Endothelial cell of umbilical vein (primary cell): ENCODE data around the gene EXT2. TPM values are rescaled to one million over a fixed set of nuclear protein-coding genes. Genes with fewer than 3 reads are reported as not detected.

Experiments used
- BruUV-seq: library from RNA; stranded (reverse); fragments of 400-500 nt; replicated peaks from 2 replicates; lab custom pipeline; 2021; lab: Mats Ljungman, UMichigan
- CTCF ChIA-PET: fragments of 300-600, 350-600 bp; sonication (Branson Sonifier 250); formaldehyde crosslinking; loops from one replicate; lab custom pipeline; 2021; ENCODE audit warnings: antibody characterized with exemption, inconsistent platforms; lab: Charles Lee
- POLR2A ChIA-PET: fragments of 300-600, 350-600 bp; sonication (Branson Sonifier 250); formaldehyde crosslinking; loops from one replicate; lab custom pipeline; 2021; ENCODE audit warnings: antibody characterized with exemption, inconsistent platforms; lab: Charles Lee
- DNase-seq: peaks from one replicate; pipeline ENCODE4 v3.0.0-alpha.2; 2011; ENCODE audit warnings: low read depth, low spot score
- FAIRE-seq: peaks from 2 replicates; lab custom pipeline; 2011; peaks lifted over from hg19 to GRCh38; lab: Jason Lieb, UNC
- H2AFZ ChIP-seq: 2 replicates; pipeline ENCODE4 v1.6.0; 2012; ENCODE audit warnings: low read depth, low read length, control low read depth, inconsistent platforms
- H3K27ac ChIP-seq: 2 replicates; pipeline ENCODE4 v1.5.1; 2011; ENCODE audit warnings: low read depth, mild to moderate bottlenecking, control low read depth, low read length, moderate library complexity; ENCODE audit not compliant: insufficient read depth
- H3K27me3 ChIP-seq, 2 experiments: 2 replicates each; pipeline versions ENCODE4 v1.6.0 to v1.6.1; 2011; ENCODE audit warnings: low read length in 2 of 2, mixed read lengths in 1 of 2; ENCODE audit not compliant: control insufficient read depth in 2 of 2, insufficient read depth in 2 of 2
- H3K36me3 ChIP-seq, 2 experiments: 2 replicates in 1 of 2; 3 replicates in 1 of 2; pipeline ENCODE4 v1.5.1; 2011; ENCODE audit warnings: low read length in 2 of 2, mild to moderate bottlenecking in 1 of 2, moderate library complexity in 1 of 2; ENCODE audit not compliant: control insufficient read depth in 2 of 2, insufficient read depth in 2 of 2; ENCODE audit errors: extremely low read depth in 1 of 2
- H3K4me1 ChIP-seq: 3 replicates; pipeline ENCODE4 v1.5.1; 2011; ENCODE audit warnings: mild to moderate bottlenecking, low read length; ENCODE audit not compliant: control insufficient read depth, insufficient read depth; ENCODE audit errors: extremely low read depth
- H3K4me2 ChIP-seq: 2 replicates; pipeline ENCODE4 v1.6.1; 2011; ENCODE audit warnings: low read length, control low read depth, mixed read lengths; ENCODE audit not compliant: insufficient read depth
- H3K4me3 ChIP-seq, 3 experiments: fragments of 200-600 bp in 1 of 3; sonication (generic), shearing (Covaris generic) in 1 of 3; replicated peaks in 1 of 3; 2 replicates each; pipeline ENCODE4 v1.5.1; 2011 to 2016; ENCODE audit warnings: control low read depth in 3 of 3, low read length in 3 of 3, mild to moderate bottlenecking in 2 of 3, inconsistent platforms in 1 of 3, low read depth in 1 of 3, moderate library complexity in 1 of 3; ENCODE audit not compliant: insufficient read depth in 1 of 3
- H3K79me2 ChIP-seq: 2 replicates; pipeline ENCODE4 v1.6.0; 2012; ENCODE audit warnings: low read length, inconsistent platforms; ENCODE audit not compliant: control insufficient read depth, insufficient read depth
- H3K9ac ChIP-seq: replicated peaks from 2 replicates; pipeline ENCODE3; 2011; ENCODE audit warnings: low read length, control low read depth; ENCODE audit not compliant: insufficient read depth; ENCODE audit errors: extremely low read depth
- H3K9me1 ChIP-seq: replicated peaks from 3 replicates; pipeline ENCODE4 v1.6.0; 2011; ENCODE audit warnings: mild to moderate bottlenecking, low read length; ENCODE audit not compliant: control insufficient read depth, insufficient read depth; ENCODE audit errors: extremely low read depth
- H3K9me3 ChIP-seq: replicated peaks from 2 replicates; pipeline ENCODE4 v1.5.1; 2012; ENCODE audit warnings: low read length, inconsistent platforms; ENCODE audit not compliant: control insufficient read depth, insufficient read depth
- H4K20me1 ChIP-seq: replicated peaks from 2 replicates; pipeline ENCODE3; 2011; ENCODE audit warnings: mild to moderate bottlenecking, low read length; ENCODE audit not compliant: control insufficient read depth, insufficient read depth; ENCODE audit errors: extremely low read depth
- CTCF ChIP-seq, 2 donors: IDR thresholded peaks; 1 replicate in 1 of 2; 2 replicates in 1 of 2; pipeline ENCODE4 v1.5.1; 2011; ENCODE audit warnings: low read length in 2 of 2, mild to moderate bottlenecking in 2 of 2, moderate library complexity in 2 of 2, control low read depth in 1 of 2, inconsistent platforms in 1 of 2, low read depth in 1 of 2; ENCODE audit not compliant: insufficient read depth in 1 of 2; ENCODE audit errors: extremely low read depth in 1 of 2
- EZH2 ChIP-seq: IDR thresholded peaks from 2 replicates; pipeline ENCODE4 v1.6.1; 2012; ENCODE audit warnings: borderline replicate concordance, low read depth, mild to moderate bottlenecking, moderate library complexity, low read length, inconsistent platforms; ENCODE audit not compliant: severe bottlenecking
- FOS ChIP-seq: IDR thresholded peaks from 2 replicates; pipeline ENCODE4 v1.6.1; 2011; ENCODE audit warnings: mild to moderate bottlenecking, low read length, moderate library complexity, borderline replicate concordance; ENCODE audit not compliant: insufficient read depth
- GATA2 ChIP-seq: IDR thresholded peaks from 2 replicates; pipeline ENCODE4 v1.7.0; 2011; ENCODE audit warnings: low read depth, mild to moderate bottlenecking, moderate library complexity, mixed read lengths, low read length; ENCODE audit not compliant: insufficient read length, insufficient read depth
- JUN ChIP-seq: IDR thresholded peaks from 2 replicates; pipeline ENCODE4 v1.6.1; 2011; ENCODE audit warnings: borderline replicate concordance, low read depth; ENCODE audit not compliant: insufficient read length, insufficient read depth
- MAX ChIP-seq: IDR thresholded peaks from 2 replicates; pipeline ENCODE4 v1.6.1; 2011; ENCODE audit not compliant: insufficient read depth, insufficient read length
- MYC ChIP-seq: IDR thresholded peaks from one replicate; pipeline ENCODE4 v1.6.1; 2011; ENCODE audit warnings: mild to moderate bottlenecking, low read depth, low read length
- POLR2A ChIP-seq: IDR thresholded peaks from 2 replicates; pipeline ENCODE4 v1.6.1; 2012; ENCODE audit warnings: low read depth, mild to moderate bottlenecking, control low read depth, low read length
- POLR2AphosphoS5 ChIP-seq: IDR thresholded peaks from 2 replicates; pipeline ENCODE4 v1.6.1; 2012; ENCODE audit warnings: low read depth, mild to moderate bottlenecking, control low read depth, low read length, moderate library complexity; ENCODE audit not compliant: insufficient read depth
- dilution Hi-C: fragments of 300-500 bp; cut with MboI; formaldehyde crosslinking; loops from one replicate; pipeline ENCODE4 v1.15.0; 2019; ENCODE audit warnings: low sequenced_read_pairs; ENCODE audit not compliant: extremely low pct_ligation_motif_present
- intact Hi-C: fragments of 100-400 bp; cut with micrococcal nuclease; formaldehyde crosslinking; loops from one replicate; pipeline ENCODE4 v1.10.0; 2022
- polyA plus RNA-seq, 4 experiments: library from polyadenylated mRNA; depleted of rRNA in 3 of 4; stranded (reverse) in 3 of 4; unstranded in 1 of 4; fragments of >200 nt; gene quantifications; 2 replicates each; pipeline versions ENCODE4 v1.2.1 to v1.2.3, GENCODE V29; 2011 to 2012; ENCODE audit warnings: missing spikeins in 1 of 4
- total RNA-seq: library from RNA; stranded (reverse); gene quantifications from 2 replicates; pipeline ENCODE4 v1.2.3, GENCODE V29; 2021

The EXT2 gene
- total and polyA plus RNA-seq, 2 donors (not counting 3 experiments of a cell fraction or from before 2014, with no cell fraction given), result 50.9 to 60.3 TPM

- BruUV-seq, result no TSS peak
- H3K27ac ChIP-seq, result no peak overlapping the region
- H3K9me3 ChIP-seq, result no peaks in the 10 kb centered on the region
- DNase-seq (no peak), FAIRE-seq (no peak)
- no peak overlapping the region for H3K4me2 ChIP-seq
- H2AFZ ChIP-seq, result no peak overlapping the region
- ChIA-PET CTCF (interaction anchor here (6.7 kb wide), 1 partner anchor 10 kb away, joined by 45 read pairs; the partner anchor contains the start of gene EXT2), POLR2A (no interaction called here)
- dilution Hi-C loops, result no loop called here
- H3K4me3 ChIP-seq, result no peak overlapping the region
- H3K4me1 ChIP-seq, result no peaks in the 10 kb centered on the region
- no peaks in the 10 kb centered on the region for H3K79me2 ChIP-seq
- no peaks in the 10 kb centered on the region for H3K9me1 ChIP-seq
- no peak overlapping the region for H3K9ac ChIP-seq
- no peaks in the 10 kb centered on the region for H3K36me3 ChIP-seq
- no peaks in the 10 kb centered on the region for H4K20me1 ChIP-seq
- intact Hi-C loops, result no loop called here
- H3K27me3 ChIP-seq, result peaks cover 17 to 36% of the 10 kb centered on the region in 2 experiments
- TF ChIP-seq POLR2AphosphoS5 (no peak), FOS (no peak), MYC (no peak), EZH2 (no peak), GATA2 (no peak), CTCF (IDR thresholded peaks at IDR 0.05; ENCODE audit: extremely low read depth in 1 of 2, insufficient read depth in 1 of 2, low read depth in 1 of 2, low read length in 2 of 2) (no peak), POLR2A (no peak), MAX (no peak), JUN (no peak)
Measured at GRCh38 chr11:44083906-44084305, 11.6 kb upstream of the EXT2 start.
